Dedifferentiated amniotic fluid mesenchymal stem cell (primary cell): Measurements from ENCODE around the gene LRRC52.

Experiments used
- DNase-seq: peaks from one replicate; pipeline ENCODE4 v3.0.0-alpha.2; 2016; ENCODE audit errors: extremely low spot score

Gene LRRC52, protein sequence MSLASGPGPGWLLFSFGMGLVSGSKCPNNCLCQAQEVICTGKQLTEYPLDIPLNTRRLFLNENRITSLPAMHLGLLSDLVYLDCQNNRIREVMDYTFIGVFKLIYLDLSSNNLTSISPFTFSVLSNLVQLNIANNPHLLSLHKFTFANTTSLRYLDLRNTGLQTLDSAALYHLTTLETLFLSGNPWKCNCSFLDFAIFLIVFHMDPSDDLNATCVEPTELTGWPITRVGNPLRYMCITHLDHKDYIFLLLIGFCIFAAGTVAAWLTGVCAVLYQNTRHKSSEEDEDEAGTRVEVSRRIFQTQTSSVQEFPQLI

DNA sequence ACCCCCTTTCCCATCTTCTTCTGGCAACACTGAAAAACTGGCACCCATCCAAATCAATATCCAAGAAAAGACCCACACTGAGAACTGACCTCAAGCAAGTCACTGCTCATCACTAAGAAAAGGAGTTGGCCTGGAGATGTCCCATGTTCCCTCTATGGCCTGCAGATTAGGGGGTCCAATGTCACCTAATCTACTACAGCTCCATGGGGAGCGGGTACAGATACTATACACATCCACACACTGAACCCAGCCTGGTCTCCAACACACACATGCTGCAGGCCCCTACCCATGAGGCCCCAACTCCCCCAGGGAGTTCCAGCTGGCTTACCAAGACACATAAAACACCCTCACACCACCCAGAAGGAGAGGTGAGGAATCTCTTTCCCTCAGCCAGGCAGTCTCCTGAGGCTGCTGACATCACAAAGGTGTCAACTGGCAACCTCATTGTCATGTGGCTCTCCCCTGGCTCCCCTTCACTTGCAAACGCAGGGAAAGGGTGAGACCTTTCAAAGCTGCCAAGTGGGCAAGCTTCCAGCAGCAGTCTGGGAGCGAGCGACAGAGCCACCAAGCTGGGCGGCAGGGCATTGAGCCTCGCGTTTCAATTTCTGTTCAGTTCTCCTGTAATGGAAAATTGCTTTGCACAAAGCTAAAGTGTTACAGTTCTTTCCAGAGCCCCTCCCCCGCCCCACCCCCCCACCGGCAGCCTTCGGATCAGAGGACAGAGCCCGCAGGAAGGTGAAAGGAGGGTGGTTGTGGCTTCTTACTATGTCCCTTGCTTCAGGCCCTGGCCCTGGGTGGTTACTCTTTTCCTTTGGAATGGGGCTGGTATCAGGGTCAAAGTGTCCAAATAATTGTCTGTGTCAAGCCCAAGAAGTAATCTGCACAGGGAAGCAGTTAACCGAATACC lies at the start of gene LRRC52:
Gene LRRC52, plus strand, starts transcription at position 469 of the 907 bp plus-strand sequence. Its CDS starts 297 bp downstream, at position 766.
- DNase-seq = no peak

DNA sequence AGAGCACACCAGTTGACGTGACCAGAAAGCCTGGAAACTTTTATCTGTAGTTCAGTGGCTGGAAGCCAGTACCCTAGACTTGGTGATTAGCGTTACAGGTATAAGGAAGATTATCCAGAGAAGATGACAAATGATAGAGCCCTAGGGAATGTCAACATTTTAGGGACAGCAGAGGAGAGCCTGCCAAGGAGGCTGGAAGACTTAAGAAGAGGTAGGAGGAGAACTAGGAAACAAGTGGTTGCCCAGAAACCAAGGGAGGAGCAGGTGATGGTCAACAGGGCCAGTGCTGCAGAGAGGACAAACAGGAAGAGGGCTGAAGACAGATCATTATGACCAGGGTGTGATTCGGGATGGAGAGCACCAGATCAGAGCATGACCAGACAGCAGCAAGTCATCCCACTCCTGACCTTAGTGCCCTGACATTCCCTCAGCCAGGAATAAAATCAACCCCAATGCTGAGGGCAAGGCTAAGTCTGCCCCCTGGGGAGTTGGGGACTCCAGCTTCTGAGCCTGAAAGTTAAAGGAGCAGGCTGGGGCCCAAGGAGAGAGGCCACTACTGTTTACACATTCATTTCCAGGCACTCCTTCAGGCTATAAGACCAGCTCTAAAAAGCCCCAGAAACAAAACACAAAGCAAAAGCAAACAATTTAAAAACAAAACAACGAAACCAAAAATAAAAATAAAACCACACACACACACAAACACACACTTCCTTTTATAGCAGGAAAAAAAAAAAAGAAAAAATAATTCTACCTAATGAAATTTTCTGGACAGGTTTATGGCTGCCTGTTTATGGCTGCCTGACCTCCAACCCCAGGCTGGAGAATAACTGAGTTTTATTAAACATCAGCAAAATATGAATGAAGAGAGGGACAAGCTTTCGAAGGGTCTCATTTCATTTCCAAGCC lies 48.6 kb upstream of the LRRC52 start:
- DNase-seq = no peak

DNA sequence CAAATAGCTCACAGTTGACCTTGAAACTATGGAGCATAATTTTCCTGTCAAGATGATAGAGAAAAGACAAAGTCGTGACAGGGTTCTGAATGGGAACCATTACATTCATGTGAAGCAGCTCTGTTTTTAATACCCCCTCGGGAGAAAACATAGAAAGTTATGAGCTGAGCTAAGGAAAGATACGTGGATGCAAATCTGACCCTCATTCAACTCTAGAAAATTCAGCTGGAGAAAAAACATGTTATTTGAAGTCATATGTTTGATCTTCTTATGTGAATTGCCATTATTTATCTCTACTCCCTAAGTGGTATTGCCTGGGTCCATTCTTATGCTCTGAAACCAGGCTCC lies 48.0 kb upstream of the LRRC52 start:
- no peak for DNase-seq

DNA sequence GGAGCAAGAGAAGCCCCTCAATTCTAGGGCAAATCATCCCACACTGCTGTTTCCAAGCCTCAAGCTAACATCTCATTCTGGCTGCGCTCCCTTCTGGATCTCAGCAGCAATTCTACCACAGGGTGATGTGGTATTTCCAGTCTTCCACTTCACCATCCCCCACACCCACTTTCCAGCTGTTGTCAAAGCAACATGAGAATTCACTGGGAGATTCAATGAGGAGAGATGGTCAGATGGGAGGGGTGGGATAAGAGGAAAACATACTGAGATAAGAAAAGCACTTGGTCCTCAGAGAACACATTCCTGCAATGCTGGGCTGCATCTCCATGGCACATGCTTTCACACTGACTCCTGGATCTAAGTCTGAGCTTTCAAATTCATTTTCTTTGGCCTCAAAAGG lies 47.3 kb upstream of the LRRC52 start:
- no peak for DNase-seq

DNA sequence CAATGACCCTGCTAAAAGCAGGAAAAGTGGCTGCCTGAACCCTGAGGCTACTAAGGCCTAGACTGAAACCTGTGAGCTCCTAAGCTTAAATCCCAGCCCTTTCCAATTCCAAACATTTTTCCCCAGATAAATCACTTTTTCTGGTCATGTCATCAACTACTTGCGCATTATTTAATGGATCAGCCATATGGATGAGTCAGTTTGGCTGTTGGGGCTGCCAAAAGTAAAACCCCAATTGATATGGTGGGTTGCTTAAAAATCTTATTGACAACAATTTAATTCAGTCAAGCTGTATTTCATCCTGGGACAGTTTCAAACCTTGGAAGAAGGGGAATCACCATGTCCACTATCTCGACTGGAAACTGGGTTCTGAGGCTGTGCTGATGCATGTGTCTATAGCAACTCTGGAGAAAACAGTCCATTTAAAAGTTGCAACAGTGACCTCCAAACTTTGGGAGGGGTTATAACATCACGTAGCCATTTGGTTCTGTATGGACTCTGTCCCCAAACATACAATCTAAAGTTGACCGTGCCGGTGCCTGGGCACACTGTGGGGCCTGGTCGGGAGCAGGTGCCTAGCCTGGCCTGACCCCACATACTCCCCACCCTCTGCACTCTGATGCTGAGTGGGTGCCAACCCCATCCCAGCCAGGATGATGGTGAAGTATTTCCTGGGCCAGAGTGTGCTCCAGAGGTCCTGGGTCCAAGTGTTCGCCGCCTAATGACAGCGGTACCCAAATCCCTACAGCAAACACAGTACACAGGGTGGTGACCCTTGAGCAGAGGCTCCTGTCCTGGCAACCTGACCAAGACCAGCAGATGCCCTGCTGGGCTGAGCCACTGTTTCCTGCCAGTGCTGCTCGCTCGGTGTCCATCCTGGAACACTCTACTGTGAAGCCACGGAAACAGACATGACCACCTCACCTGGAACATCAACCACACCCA lies 46.5 kb upstream of the LRRC52 start:
- no peak for DNase-seq

DNA sequence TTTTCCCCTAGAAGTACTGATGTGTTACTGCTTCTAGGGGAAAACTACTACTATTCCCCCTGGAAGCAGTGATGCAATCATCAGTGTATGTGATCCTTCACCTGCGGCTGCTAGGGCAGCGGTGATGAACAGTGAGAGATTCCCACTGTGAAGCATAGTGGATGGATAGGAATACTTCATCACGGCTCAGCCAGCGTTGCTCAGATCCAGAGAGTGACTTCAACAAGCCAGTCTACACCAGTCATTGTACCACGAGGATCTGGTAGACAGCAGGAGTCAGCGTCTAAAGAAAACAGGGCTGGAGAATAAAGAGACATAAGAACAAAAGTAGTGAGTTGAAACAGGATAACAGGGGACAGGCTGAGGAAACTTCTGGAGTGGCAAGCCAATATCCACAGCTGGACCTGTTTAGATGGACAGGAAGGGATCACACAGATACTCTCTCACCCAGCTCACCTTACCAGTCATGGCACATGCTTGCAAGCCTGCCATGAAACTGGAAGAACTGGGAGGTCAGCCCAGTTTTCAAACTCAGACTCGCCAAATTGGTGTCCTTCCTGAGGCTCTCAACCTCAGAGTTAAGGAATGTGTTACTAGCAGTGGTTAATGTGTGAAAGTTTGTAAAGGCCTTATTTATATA lies 42.4 kb upstream of the LRRC52 start:
- DNase-seq = no peak

DNA sequence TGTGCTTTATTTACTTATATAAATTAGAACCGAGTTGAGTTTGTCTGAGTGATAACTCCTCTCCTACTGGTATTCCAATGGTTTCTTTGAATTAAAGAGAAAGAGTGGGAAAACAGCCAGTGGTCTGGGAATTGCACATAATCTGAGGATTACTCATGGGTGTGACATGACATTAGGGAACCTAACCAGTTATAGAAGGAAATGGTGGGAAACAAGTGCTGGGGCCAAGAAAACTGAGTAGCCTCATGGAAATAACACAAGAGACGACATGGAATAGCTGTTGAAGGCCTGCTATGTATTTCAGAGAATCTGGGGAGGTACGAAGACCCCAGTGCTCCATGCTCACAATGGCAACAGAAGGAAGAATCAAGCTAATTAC lies 41.8 kb upstream of the LRRC52 start:
- no peak for DNase-seq

DNA sequence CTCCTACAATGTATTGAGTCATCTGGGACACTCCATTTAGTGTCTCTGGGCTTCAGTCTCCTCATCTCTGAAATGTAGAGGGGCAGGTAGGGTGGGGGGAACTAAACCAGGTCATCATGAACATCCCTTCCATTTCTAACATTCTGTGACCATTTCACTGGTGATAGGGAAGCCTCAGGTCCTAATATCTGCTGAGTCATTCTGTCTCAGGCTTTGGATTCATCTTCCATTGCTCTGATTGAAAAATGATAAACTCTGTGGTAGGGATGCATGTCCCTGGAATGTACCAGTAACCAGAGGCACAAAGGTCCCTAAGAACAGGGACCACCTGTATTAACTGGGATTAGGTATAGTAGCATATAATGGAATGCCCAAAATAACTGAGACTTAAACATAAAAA lies 36.2 kb upstream of the LRRC52 start:
- no peak for DNase-seq

DNA sequence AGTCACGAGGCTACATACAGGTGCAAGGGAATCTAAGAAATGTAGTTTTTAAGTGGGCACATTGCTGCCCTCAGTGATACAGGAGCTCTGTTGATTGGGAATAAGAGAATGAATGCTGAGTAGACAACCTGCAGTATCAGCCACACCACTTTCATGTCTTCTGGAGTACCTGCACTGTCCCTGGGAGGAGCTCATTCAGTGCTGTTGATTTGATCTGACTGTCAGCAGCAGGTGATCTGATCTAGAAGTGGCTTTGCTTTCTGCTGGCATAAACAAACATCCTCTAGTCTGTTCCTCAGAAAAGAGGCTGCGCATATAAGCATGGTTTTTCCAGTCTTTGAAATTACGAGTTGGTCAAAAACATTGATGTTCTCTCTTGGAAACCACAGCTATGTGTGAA lies 35.5 kb upstream of the LRRC52 start:
- no peak for DNase-seq

DNA sequence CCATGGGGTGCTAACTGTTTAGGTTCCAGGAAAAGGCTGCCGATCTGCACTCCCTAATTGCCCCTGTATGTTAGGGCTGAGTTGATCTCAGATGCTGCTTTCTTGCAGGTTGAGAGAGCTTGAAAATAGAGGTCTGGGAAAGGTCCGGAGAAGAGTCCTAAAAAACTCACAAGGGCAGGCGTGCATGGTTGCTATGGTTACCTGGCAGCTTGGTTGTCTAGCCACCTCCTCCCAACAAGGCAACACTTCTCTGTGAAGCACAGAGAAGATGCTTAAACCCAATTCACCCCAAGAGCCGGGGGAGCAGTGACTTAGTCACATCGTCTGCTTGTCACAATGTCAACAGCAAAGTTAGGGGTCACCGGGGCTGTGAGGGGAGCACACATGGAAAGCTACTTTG lies 31.0 kb upstream of the LRRC52 start:
- DNase-seq = no peak

DNA sequence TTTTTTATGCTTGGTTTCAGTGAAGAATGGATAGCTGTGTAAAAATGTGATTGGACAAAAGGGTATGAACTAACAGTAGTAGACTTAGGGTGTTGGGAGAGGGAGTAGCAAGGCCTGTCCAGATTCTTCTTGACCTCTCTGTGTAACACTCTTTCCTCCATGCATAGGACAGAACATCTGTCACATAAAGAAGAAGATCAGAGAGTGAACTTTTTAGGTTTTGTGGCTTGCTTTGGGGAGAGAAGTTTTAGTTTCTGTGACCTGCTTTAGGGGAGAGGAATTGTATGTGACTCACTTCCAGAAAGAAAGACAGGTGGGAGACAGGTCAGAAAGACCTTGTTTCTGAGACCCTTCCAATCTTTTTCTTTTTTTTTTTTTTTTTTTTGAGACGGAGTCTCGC lies 27.3 kb upstream of the LRRC52 start:
- DNase-seq = no peak

DNA sequence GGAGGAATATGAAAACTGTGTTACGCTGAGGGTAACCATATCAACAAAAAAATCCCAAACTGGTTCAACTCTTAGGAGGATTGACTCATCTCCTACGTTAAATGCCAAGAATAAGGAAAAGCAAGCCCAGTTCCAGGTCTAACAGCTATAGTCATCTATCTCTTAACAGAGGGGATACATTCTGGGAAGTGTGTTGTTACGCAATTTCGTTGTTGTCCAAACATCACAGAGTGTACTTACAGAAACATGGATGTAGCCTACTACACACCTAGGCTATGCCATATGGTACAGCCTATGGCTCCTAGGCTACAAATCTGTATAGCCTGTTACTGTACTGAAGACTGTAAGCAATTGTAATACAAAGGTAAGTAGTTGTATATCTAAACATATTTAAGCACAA lies 23.2 kb upstream of the LRRC52 start:
- DNase-seq = no peak

DNA sequence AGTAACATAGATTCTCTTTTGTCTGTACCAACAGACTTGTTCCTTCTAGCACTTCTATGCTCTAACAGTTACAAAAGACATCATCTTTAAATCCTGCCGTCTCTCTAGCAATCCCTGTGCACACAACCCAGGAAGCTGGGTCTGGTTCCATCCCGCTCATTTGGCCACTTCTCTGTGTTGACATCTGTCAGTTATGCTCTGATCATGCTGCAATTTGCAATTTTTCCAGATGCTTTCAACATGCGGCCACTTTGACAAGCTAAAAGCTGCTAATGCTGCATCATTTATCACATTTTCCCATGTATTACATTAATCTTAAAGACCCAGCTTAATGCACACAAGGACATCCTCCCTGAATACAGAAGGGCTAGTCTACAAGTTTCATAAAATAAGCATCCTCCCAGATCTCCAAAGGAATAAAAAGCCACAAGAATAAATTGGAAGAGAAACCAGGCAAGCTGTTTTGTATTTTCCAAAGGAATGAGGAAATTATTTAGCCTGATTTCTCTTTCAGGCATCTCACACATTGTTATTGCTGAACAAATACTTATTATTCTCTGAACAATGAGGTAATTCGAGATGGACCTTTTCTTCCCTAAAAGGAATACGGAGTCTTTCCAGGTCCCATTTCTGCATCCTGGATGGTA lies 19.0 kb upstream of the LRRC52 start:
- no peak for DNase-seq

DNA sequence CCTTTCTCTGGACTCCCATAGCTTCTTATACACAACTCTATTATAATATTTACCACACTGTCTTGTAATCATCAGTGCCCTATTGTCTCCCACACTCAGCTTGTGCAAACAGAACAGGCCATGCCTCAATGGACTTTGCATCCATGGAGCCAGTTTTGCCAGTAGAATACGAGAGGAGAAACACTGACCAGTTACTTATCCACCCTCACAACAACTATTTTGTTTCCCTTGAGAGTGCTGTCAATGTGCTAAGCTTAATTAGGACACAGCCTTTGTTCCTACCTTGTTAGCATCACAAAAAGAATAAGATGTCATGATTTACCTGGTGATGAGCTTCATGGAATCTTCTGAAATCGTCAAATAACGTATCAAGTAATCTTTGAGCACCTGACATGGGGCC lies 18.1 kb upstream of the LRRC52 start:
- DNase-seq = no peak

DNA sequence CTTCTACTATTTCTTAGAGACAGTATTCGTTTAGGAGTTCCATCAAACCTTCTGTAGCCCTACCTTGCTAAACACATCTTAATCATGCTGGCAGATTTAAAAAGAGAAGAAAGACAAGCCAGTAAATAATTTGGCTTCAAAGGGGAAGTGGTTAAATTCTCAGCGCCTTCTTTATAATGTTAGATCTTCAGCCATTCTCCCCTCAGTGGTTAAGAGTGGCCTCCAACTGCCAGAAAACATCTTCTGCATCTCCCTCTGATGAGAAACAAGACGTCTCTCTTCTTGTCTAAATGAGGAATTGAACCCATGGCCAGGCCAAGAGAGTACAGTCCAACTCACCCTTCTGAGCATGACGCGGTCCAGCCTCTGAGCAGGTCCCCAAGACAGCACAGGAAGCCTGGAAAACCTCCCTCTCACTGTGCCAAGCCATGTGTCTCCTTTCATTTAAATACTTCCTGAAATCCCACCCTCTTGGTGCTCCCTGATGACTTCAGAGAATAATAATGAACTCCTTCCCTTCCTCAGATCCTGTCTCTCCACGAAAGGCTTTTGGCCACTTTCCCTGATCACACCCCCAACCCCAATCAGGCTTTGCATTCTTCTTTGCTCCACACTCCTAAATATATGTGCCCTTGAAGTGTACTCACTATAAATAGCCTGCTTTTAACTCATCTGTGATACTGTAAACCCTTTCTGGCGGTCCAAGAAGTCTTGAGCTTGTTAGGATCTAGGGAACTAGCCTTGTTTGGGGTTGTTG lies 16.4 kb upstream of the LRRC52 start:
- no peak for DNase-seq

DNA sequence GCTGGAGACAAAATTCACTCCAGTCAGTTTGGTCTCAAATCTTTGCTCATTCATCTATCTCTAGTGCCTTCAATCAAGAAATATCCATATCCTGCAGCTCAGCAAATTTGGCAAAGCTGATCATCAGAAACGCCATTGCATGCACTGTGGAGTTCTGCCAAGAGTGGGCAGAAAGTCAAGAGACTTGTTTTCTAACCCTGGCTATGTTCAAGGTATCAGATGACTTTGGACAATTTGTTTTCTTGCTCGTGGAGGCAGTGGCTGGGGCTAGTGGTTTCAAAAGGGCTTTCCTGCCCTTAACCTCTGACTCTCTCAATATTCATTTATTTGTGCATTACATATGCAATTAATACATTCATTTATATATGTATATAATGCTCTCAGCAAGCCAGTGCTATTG lies 12.8 kb upstream of the LRRC52 start:
- DNase-seq = no peak

DNA sequence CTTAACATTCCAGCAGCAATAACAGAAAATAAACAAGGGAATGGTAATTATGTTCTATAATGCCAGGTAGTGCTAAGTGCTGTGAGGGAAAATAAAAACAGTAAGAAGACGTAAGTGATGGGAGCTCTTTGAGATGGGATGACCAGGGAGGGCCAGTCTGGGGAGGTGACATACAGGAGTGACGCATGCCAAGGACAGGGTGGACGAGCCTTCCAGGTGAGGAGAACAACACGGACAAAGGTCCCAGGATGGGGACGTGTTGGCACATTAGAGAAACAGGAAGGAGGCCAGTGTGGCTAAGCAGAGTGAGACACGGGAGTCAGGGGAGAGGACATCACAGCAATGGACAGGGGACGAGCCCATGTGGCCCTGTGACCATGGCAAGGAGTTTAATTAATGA lies 11.7 kb upstream of the LRRC52 start:
- DNase-seq = no peak

DNA sequence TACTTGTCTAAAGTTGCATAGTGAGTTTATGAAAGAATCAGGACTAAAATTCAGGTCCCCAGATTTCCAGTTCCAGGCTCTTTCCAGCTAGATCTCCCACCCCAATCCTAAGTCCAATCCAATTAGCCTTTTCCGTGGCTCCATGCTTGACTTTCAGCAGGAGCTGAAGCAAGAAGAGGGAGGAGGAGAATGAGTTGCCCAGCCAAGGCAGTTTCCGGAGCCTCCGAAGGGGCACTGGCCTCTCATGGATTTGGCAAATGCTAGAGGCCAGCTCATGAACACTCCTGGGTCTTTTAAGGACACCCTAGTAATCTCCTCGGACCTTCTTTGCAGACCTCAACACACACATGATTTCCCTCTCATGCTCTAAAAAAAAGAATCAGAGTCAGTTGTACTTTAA lies 10.5 kb upstream of the LRRC52 start:
- DNase-seq = no peak

DNA sequence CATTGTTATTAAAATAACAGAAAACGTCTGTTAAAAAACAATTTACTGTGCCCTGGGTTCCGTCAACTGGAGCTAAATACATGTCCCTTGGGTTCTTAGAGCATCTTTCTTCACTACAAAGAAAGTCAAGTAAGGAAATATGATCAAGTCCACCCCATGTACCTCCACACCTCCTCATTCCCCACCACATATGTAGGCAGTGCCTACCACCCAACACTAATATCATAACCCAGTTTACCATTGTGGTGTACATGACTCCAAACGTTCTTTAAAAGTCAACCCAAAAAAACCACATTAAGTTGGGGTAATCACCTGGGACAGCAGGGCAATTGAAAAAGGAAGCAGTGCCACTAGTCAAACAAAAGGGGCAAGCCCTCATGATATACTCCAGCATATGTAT lies 7.8 kb upstream of the LRRC52 start:
- no peak for DNase-seq
